ENCODE data around the gene SENP5.
"Not testable (repeated sequence)": the region's sequence is repeated elsewhere in the genome, so short reads cannot be mapped to it uniquely, and the experiment has no call there.

SENP5 gene

DNA sequence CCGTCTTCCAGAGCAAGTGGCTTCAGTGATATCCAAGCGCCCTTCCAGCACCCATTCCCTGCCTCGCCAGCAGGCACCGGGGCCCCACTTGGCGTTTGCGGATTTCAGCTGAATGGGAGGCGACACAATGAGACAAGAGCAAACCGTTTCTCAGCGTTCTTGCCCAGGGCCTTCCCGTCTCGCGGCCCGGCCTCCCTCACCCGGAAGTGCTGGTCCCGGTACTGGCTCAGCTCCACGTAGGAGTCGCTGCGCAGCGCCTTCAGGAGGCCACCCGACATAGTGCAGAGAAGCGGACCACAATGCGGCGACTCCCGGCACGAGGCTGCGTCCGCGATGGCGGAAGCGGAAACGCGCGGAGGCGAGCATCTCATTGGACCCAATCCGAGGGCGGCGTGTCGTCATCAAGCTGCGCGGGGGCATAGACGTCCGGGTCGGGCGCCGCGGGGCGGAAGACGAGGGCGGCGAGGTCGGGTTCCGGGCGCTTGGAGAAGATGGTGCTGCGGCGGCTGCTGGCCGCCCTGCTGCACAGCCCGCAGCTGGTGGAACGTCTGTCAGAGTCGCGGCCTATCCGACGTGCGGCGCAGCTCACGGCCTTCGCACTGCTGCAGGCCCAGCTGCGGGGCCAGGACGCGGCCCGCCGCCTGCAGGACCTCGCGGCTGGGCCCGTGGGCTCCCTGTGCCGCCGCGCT, 74.7 kb downstream of the SENP5 start, which contains the start of gene NCBP2:
Gene NCBP2, minus strand, starts transcription at position 303 of the 689 bp plus-strand sequence. Its CDS starts 25 bp downstream, at position 278.
- peak; percentile 89 for DNase-seq (ENCODE audit: low spot score)

DNA sequence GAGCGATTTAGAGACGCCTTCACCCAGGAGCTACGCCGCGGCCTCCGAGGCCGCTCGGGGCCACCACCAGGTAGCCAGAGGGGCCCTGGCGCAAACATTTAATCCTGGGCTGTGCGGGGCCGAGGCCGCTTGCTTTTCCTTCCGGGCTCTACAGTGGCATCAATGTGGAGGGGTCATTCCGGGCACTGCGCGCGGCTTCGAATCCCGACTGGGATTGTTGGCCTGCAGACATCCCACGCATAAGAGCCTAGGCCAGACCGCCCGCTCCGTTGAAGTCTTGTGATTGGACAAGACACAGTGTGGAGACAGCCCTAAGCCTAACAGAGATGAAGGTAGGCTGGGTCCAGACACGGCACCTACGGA, 75.2 kb downstream of the SENP5 start:
- DNase-seq (ENCODE audit: low spot score) = no peak

GRCh38 chr3:196944037-196944790, 76.5 kb downstream of the SENP5 start:
- DNase-seq (ENCODE audit: low spot score) = not testable (repeated sequence)

DNA sequence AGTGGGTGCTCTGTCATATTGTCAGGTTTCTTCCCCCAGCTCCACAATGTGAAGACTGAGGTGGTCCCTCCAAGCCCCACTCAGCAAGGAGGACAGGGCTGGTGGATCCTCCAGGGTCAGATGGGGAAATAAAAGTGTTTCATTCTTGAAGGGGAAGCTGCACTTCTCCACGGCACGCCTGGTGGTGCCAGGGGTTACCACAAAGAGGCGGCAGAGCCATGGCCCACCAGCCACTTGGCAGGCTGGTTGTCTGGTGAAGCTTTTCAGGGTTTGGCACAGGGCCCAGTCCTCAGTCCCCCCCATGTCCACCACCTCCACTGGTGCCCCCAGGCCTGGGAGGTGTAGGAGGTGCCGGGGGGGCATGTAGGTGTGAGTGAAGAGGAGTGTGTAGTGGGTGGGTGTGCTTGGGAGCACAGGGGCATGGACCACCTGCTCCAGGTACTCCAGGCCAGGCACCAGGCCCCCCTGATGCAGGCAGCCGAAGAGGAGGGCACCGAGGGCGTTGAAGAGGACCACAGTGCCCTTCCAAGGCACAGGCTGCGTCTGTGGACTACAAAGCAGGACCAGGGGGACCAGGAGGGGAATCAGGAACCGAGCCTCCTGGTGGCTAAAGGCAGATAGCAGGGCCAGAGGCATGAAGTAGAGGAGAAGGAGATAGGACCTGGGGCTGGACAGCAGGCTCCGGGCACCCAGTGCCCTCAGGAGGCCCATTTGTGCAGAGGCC, 79.6 kb downstream of the SENP5 start:
- DNase-seq (ENCODE audit: low spot score) = no peak

GRCh38 chr3:196947860-196948441, 80.2 kb downstream of the SENP5 start:
- DNase-seq (ENCODE audit: low spot score) = no peak

DNA sequence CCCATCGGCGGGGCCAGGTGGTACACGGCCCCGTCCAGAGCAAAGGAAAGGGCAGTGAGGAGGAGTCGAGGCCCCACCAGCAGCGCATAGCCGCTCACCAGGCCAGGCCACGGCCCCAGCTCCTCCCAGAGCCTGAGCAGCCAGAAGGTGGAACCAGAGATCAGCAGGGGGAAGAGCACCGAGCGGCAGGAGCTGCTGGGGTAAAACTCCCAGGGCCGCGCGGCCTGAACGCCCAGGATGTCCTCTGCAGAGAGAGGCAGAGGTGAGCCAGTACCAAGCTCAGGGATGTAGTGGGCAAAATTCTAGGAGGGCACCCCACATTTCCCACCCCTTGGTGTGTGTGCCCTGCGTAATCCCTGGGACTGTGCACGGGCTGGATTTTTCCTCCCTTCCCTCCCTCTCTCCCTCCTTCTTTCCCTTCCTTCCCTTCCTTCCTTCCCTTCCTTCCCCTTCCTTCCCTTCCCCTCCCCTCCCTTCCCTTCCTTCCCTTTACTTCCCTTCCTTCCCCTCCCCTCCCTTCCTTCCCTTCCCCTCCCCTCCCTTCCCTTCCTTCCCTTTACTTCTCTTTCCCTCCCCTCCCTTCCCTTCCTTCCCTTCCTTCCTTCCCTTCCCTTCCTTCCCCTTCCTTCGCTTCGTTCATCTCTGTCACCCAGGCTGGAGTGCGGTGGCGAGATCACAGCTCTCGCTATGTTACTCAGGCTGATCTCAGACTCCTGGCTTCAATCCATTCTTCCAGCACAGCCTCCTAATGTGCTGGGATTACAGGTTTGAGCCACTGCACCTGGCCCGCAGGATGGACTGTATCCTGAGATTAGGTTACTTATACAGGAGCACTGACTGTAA, 80.9 kb downstream of the SENP5 start:
- DNase-seq (ENCODE audit: low spot score) = no peak

DNA sequence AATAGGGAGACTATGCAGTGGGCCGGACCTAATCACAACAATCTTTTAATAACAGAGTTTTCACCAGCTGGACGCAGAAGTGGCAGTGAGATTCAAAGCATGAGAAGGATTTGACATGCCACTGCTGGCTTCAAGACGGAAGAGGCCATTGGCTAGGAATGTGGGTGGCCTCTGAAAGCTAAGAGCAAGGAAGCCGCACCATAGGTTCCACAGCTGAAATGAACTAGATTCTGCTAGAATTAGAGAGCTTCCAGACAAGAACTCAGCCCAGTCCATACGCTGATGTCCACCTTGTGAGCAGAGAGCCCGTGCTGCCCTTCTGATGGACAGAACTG, 81.5 kb downstream of the SENP5 start:
- no peak for DNase-seq (ENCODE audit: low spot score)

- DNase-seq (ENCODE audit: low spot score) = no peak
Measured at GRCh38 chr3:196949750-196950149, 82.0 kb downstream of the SENP5 start.

- DNase-seq (ENCODE audit: low spot score) = no peak
Measured at GRCh38 chr3:196951371-196951770, 83.7 kb downstream of the SENP5 start.

DNA sequence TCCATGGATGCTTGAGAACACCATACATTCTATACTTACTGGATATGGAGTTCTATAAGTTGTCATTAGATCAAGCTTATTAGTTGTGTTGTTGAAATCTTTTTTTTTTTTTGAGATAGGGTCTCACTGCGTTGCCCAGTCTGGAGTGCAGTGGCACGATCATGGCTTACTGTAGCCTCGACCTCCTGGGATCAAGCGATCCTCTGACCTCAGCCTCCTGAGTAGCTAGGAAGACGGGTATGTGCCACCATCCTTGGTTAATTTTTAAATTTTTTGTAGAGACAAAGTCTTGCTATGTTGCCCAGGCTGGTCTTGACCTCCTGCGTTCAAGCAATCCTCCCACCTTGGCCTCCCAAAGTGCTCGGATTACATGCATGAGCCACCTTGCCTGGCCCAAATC, 87.1 kb downstream of the SENP5 start:
- no peak for DNase-seq (ENCODE audit: low spot score)

- no peak for DNase-seq (ENCODE audit: low spot score)
Measured at GRCh38 chr3:196962108-196962929, 94.6 kb downstream of the SENP5 start.

DNA sequence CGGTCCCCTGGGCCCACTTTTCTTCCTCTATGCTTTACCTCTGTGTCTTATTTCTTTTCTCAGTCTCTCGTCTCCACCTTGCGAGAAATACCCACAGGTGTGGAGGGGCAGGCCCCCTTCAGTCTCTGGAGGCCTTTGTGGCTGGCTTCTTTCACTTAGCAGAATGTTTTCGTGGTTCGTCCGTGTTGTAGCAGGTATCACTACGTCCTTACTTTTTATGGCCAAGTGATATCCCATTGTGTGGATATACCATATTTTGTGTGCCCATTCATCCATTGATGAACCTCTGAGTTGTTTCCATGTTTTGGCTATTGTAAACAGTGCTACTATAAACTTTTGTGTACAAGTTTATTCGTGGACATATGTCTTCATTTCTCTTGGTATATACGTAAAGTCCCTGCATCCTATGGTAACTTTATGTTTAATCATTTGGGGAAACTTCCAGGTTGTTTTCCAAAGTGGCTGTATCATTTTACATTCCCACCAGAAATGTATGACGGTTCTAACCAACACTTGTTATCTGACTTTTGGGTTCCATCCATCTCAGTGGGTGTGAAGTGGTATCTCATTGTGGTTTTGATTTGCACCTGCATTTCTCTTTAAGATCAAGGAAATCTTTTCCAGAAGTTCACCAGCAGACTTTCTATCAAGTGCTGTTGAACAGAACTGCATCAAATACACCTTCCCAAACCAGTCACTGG, 95.4 kb downstream of the SENP5 start:
- no peak for DNase-seq (ENCODE audit: low spot score)

- DNase-seq (ENCODE audit: low spot score) = no peak
Measured at GRCh38 chr3:196963631-196963953, 95.9 kb downstream of the SENP5 start.

DNA sequence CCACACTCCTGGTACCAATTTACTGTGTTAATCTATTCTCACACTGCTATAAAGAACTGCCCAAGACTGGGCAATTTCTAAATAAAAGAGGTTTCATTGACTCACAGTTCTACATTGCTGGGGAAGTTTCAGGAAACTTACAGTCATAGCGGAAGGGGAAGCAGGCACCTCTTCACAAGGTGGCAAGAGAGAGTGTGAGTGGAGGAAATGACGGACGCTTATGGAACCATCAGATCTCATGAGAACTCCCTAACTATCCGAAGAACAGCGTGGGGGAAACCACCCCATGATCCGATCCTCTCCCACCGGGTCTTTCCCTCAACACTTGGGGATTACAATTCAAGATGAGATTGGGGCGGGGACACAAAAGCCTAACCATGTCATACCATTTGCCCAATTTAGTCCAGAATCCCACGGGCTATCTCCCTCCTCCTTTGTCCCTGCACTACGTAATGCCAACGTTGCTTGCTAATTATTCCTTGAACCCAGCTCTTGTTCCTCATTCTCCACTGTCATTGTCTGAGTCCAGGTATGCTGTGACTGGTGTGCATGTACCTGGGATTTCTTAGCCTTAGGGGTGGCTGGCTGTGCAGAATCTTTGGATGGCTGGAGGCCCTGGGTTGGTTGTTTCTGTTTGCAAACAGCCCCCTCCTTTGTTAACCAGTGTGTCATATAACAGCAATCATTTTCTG, 97.5 kb downstream of the SENP5 start:
- no peak for DNase-seq (ENCODE audit: low spot score)

- DNase-seq (ENCODE audit: low spot score) = no peak
Measured at GRCh38 chr3:196965804-196966173, 98.1 kb downstream of the SENP5 start.

- no peak for DNase-seq (ENCODE audit: low spot score)
Measured at GRCh38 chr3:196966526-196967401, 99.0 kb downstream of the SENP5 start.

DNA sequence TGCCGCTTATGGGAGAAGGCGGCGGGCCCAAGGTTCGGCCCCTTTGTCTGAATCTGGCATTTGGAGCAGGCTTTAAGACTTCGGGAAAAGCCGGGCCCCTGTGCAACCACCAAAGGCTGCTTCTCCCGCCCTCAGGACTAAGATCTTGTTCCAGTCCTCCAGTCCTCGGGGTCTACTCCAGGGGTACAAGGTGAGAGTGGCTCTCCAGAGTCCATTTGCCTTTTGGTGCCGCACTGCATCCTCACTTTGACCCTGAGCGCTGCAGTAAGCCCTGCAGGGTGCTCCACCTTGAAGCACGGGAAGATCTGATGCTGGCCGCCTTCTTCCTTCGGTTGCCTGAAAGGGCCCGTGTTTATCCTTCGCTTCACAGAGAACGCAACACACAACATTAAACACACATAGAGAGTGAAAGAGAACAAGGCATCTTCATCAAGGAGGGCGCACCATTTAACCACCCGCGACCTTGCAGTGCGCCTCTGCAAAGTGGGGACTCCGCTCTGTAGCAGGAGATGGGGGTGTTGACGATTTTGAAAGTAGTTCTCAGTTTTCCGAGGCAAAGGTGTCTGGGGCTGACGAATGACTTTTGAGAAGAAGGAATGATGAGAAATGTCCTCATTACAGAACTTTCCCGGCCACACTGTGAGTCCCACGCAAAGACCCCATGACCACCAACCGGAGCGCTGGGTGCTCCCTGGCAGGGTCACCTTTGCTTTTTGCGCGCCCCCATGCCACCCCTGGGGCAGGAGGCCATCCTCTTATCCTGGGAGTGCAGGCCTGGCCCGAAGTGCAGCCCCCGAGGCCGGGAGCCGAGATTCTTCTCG, 99.9 kb downstream of the SENP5 start:
- no peak for DNase-seq (ENCODE audit: low spot score)
